Liver (tissue), 3 donors: ENCODE measurements around the gene FNIP1.

ENCODE experiments used
- CTCF ChIP-seq: fragments of 150-350 bp; IDR thresholded peaks from 2 replicates; pipeline ENCODE4 v1.5.1; 2017; ENCODE audit warnings: improper control_type of control experiment, low read depth, low read length; ENCODE audit not compliant: missing input control
- EGR1 ChIP-seq, 2 donors: IDR thresholded peaks; 2 replicates each; pipeline ENCODE4 v1.6.1; 2016 to 2018; ENCODE audit warnings: antibody characterized with exemption in 2 of 2, low read depth in 2 of 2
- GABPA ChIP-seq, 2 donors: IDR thresholded peaks in 1 of 2; conservative IDR thresholded peaks in 1 of 2; 2 replicates each; pipeline ENCODE4 v1.6.1; 2016; ENCODE audit warnings: antibody characterized with exemption in 2 of 2, mild to moderate bottlenecking in 1 of 2, moderate library complexity in 1 of 2
- HNF4A ChIP-seq, 2 donors: conservative IDR thresholded peaks; 2 replicates each; pipeline ENCODE4 v1.6.1; 2016; ENCODE audit warnings: antibody characterized with exemption in 2 of 2, mild to moderate bottlenecking in 2 of 2
- HNF4G ChIP-seq: IDR thresholded peaks from 2 replicates; pipeline ENCODE4 v1.6.1; 2016; ENCODE audit warnings: antibody characterized with exemption
- RXRA ChIP-seq, 2 donors: IDR thresholded peaks; 2 replicates each; pipeline ENCODE4 v1.6.1; 2017 to 2018; ENCODE audit warnings: antibody characterized with exemption in 2 of 2, mild to moderate bottlenecking in 1 of 2
- SP1 ChIP-seq: IDR thresholded peaks from 2 replicates; pipeline ENCODE4 v1.6.1; 2018; ENCODE audit warnings: antibody characterized with exemption, mild to moderate bottlenecking
- TAF1 ChIP-seq: conservative IDR thresholded peaks from 2 replicates; pipeline ENCODE4 v1.6.1; 2016; ENCODE audit warnings: antibody characterized with exemption, mild to moderate bottlenecking
- YY1 ChIP-seq: IDR thresholded peaks from 2 replicates; pipeline ENCODE4 v1.6.1; 2016; ENCODE audit warnings: antibody characterized with exemption, mild to moderate bottlenecking
- TF ChIP-seq, protein P1 (sequence below): IDR thresholded peaks from 2 replicates; pipeline ENCODE4 v1.6.1; 2016; ENCODE audit warnings: antibody characterized with exemption
- TF ChIP-seq, protein P2 (sequence below): IDR thresholded peaks from 2 replicates; pipeline ENCODE4 v1.6.1; 2016; ENCODE audit warnings: antibody characterized with exemption
- TF ChIP-seq, protein P3 (sequence below): IDR thresholded peaks from 2 replicates; pipeline ENCODE4 v1.6.1; 2016; ENCODE audit warnings: antibody characterized with exemption
- TF ChIP-seq, protein P4 (sequence below): IDR thresholded peaks from 2 replicates; pipeline ENCODE4 v1.6.1; 2016; ENCODE audit warnings: antibody characterized with exemption, mild to moderate bottlenecking
- donor health status: healthy.
- donor health status: healthy.

- TF ChIP-seq CTCF (no peak), RXRA (IDR thresholded peaks at IDR 0.05) (no peak), GABPA (IDR thresholded peaks at IDR 0.05 in 1 of 2, conservative IDR thresholded peaks at IDR 0.05 in 1 of 2) (no peak), EGR1 (IDR thresholded peaks at IDR 0.05; ENCODE audit: low read depth in 2 of 2) (no peak), TAF1 (no peak), SP1 (no peak), HNF4A (conservative IDR thresholded peaks at IDR 0.05) (no peak), HNF4G (no peak), YY1 (no peak)
- TF ChIP-seq, protein P1, sequence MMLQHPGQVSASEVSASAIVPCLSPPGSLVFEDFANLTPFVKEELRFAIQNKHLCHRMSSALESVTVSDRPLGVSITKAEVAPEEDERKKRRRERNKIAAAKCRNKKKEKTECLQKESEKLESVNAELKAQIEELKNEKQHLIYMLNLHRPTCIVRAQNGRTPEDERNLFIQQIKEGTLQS, result no peak
- TF ChIP-seq, protein P2, sequence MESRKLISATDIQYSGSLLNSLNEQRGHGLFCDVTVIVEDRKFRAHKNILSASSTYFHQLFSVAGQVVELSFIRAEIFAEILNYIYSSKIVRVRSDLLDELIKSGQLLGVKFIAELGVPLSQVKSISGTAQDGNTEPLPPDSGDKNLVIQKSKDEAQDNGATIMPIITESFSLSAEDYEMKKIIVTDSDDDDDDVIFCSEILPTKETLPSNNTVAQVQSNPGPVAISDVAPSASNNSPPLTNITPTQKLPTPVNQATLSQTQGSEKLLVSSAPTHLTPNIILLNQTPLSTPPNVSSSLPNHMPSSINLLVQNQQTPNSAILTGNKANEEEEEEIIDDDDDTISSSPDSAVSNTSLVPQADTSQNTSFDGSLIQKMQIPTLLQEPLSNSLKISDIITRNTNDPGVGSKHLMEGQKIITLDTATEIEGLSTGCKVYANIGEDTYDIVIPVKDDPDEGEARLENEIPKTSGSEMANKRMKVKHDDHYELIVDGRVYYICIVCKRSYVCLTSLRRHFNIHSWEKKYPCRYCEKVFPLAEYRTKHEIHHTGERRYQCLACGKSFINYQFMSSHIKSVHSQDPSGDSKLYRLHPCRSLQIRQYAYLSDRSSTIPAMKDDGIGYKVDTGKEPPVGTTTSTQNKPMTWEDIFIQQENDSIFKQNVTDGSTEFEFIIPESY, result no peak
- TF ChIP-seq, protein P3, sequence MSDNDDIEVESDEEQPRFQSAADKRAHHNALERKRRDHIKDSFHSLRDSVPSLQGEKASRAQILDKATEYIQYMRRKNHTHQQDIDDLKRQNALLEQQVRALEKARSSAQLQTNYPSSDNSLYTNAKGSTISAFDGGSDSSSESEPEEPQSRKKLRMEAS, result no peak
- TF ChIP-seq, protein P4, sequence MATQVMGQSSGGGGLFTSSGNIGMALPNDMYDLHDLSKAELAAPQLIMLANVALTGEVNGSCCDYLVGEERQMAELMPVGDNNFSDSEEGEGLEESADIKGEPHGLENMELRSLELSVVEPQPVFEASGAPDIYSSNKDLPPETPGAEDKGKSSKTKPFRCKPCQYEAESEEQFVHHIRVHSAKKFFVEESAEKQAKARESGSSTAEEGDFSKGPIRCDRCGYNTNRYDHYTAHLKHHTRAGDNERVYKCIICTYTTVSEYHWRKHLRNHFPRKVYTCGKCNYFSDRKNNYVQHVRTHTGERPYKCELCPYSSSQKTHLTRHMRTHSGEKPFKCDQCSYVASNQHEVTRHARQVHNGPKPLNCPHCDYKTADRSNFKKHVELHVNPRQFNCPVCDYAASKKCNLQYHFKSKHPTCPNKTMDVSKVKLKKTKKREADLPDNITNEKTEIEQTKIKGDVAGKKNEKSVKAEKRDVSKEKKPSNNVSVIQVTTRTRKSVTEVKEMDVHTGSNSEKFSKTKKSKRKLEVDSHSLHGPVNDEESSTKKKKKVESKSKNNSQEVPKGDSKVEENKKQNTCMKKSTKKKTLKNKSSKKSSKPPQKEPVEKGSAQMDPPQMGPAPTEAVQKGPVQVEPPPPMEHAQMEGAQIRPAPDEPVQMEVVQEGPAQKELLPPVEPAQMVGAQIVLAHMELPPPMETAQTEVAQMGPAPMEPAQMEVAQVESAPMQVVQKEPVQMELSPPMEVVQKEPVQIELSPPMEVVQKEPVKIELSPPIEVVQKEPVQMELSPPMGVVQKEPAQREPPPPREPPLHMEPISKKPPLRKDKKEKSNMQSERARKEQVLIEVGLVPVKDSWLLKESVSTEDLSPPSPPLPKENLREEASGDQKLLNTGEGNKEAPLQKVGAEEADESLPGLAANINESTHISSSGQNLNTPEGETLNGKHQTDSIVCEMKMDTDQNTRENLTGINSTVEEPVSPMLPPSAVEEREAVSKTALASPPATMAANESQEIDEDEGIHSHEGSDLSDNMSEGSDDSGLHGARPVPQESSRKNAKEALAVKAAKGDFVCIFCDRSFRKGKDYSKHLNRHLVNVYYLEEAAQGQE, result no peak
Measured at GRCh38 chr5:131740477-131740876, 56.3 kb downstream of the FNIP1 start.
